Activated CD8-positive, alpha-beta memory T cell treated with anti-CD3 and anti-CD28 coated beads for 48 hours (primary cell): Measurements from ENCODE around the gene RFX3.
"Not testable (repeated sequence)": the region's sequence is repeated elsewhere in the genome, so short reads cannot be mapped to it uniquely, and the experiment has no call there.

Experiments used
- DNase-seq, 3 experiments: peaks; one replicate each; pipeline ENCODE4 v3.0.0-alpha.2; 2020; ENCODE audit warnings: low read depth in 2 of 3, low spot score in 2 of 3

RFX3 gene

GRCh38 chr9:3359778-3360177, 166.0 kb downstream of the RFX3 start:
- DNase-seq = no peak

GRCh38 chr9:3359048-3359692, 166.6 kb downstream of the RFX3 start:
- no peak for DNase-seq

GRCh38 chr9:3348169-3348568, 177.6 kb downstream of the RFX3 start:
- DNase-seq = no peak

- no peak for DNase-seq
These were observed 179.3 kb downstream of the RFX3 start for GRCh38 chr9:3346549-3346948.

- DNase-seq = no peak
These were observed 182.1 kb downstream of the RFX3 start for GRCh38 chr9:3343671-3344070.

GRCh38 chr9:3342159-3342777, 183.5 kb downstream of the RFX3 start:
- DNase-seq = no peak

- DNase-seq = no peak
These were observed 188.1 kb downstream of the RFX3 start for GRCh38 chr9:3337515-3338225.

- no peak for DNase-seq
These were observed 188.8 kb downstream of the RFX3 start for GRCh38 chr9:3336951-3337350.

GRCh38 chr9:3332802-3333201, 193.0 kb downstream of the RFX3 start:
- no peak for DNase-seq

- DNase-seq = no peak
These were observed 194.0 kb downstream of the RFX3 start for GRCh38 chr9:3331801-3332200.

GRCh38 chr9:3330792-3331420, 194.9 kb downstream of the RFX3 start:
- DNase-seq = no peak

GRCh38 chr9:3329361-3329760, 196.4 kb downstream of the RFX3 start:
- no peak for DNase-seq

- no peak for DNase-seq
These were observed 202.1 kb downstream of the RFX3 start for GRCh38 chr9:3323714-3324113.

GRCh38 chr9:3321186-3321585, 204.6 kb downstream of the RFX3 start:
- no peak for DNase-seq

- DNase-seq = not testable (repeated sequence)
These were observed 213.2 kb downstream of the RFX3 start for GRCh38 chr9:3312595-3312994.

GRCh38 chr9:3308609-3309008, 217.2 kb downstream of the RFX3 start:
- DNase-seq = no peak

- not testable (repeated sequence) for DNase-seq
These were observed 221.4 kb downstream of the RFX3 start for GRCh38 chr9:3304388-3304787.

- DNase-seq = no peak
These were observed 225.9 kb downstream of the RFX3 start for GRCh38 chr9:3299872-3300271.

GRCh38 chr9:3296536-3296935, 229.3 kb downstream of the RFX3 start:
- no peak for DNase-seq

GRCh38 chr9:3292311-3292710, 233.5 kb downstream of the RFX3 start:
- DNase-seq = no peak

GRCh38 chr9:3290231-3290840, 235.5 kb downstream of the RFX3 start:
- no peak for DNase-seq

- DNase-seq = no peak
These were observed 237.1 kb downstream of the RFX3 start for GRCh38 chr9:3288686-3289085.
